Thyroid gland (tissue), 4 donors: Measurements from ENCODE around the gene SH2D3C. TPM values are rescaled to one million over a fixed set of nuclear protein-coding genes. Genes with fewer than 3 reads are reported as not detected.

Experiments
- DNase-seq, 2 donors: peaks; one replicate each; pipeline ENCODE4 v3.0.0-alpha.2; 2019
- H3K27ac ChIP-seq, 3 donors: fragments of 200-600 bp; sonication (generic); 1 replicate in 2 of 3; 2 replicates in 1 of 3; pipeline ENCODE4 v1.5.1; 2016 to 2019; ENCODE audit warnings: mild to moderate bottlenecking in 1 of 3, moderate library complexity in 1 of 3
- H3K27me3 ChIP-seq: fragments of 200-600 bp; sonication (generic); one replicate; pipeline ENCODE4 v1.5.1; 2019
- H3K36me3 ChIP-seq, 2 donors: fragments of 200-600 bp; sonication (generic); one replicate each; pipeline ENCODE4 v1.5.1; 2016 to 2019
- H3K4me1 ChIP-seq, 2 donors: fragments of 200-600 bp; sonication (generic); one replicate each; pipeline ENCODE4 v1.5.1; 2017 to 2019
- H3K4me3 ChIP-seq, 3 donors: fragments of 200-600 bp; sonication (generic); replicated peaks in 1 of 3; 1 replicate in 2 of 3; 2 replicates in 1 of 3; pipeline ENCODE4 v1.5.1; 2016; ENCODE audit warnings: mild to moderate bottlenecking in 1 of 3
- H3K9me3 ChIP-seq: fragments of 200-600 bp; sonication (generic); one replicate; pipeline ENCODE4 v1.5.1; 2017
- CTCF ChIP-seq, 6 experiments: fragments of 200-600 bp in 3 of 6; fragments of 450-650 bp in 3 of 6; sonication (generic) in 3 of 6; IDR thresholded peaks; one replicate each; pipeline ENCODE4 v1.5.1; 2016 to 2019; ENCODE audit warnings: antibody characterized with exemption in 6 of 6, mild to moderate bottlenecking in 2 of 6, inconsistent platforms in 1 of 6, moderate library complexity in 1 of 6
- POLR2A ChIP-seq, 2 donors: fragments of 450-650 bp; IDR thresholded peaks; one replicate each; pipeline ENCODE4 v1.6.1; 2017; ENCODE audit warnings: antibody characterized with exemption in 2 of 2, mild to moderate bottlenecking in 2 of 2, moderate library complexity in 1 of 2
- WGBS, 2 donors: methylation state at CpG; one replicate each; pipeline ENCODE4 v1.1.5; 2017; 5-methylcytosine and 5-hydroxymethylcytosine counted together
- intact Hi-C: fragments of 100-400 bp; cut with DNase I; formaldehyde crosslinking; loops from one replicate; pipeline ENCODE4 v1.15.1; 2023
- total RNA-seq, 4 donors: library from RNA; depleted of rRNA; stranded (reverse); fragments of >200 nt; gene quantifications; one replicate each; pipeline ENCODE4 v1.2.3, GENCODE V29; 2016

Gene SH2D3C
- total RNA-seq, 4 donors from 2014 or later: 10.0 to 24.9 (median 18.2) TPM

- Histone ChIP-seq H3K27ac (no peak overlapping the region), H3K9me3 (no peaks in the 10 kb centered on the region), H3K4me1 (peaks cover 7 to 11% of the 10 kb centered on the region in 2 donors), H3K27me3 (no peaks in the 10 kb centered on the region), H3K4me3 (no peak overlapping the region), H3K36me3 (peaks cover 41 to 46% of the 10 kb centered on the region in 2 donors)
- no peak for DNase-seq
- 94 to 96% methylated on average over 11 of the region's 11 CpGs for WGBS, 2 donors
- intact Hi-C loops: no loop called here
- no peak for TF ChIP-seq POLR2A (IDR thresholded peaks at IDR 0.05)
- no peak for TF ChIP-seq CTCF (IDR thresholded peaks at IDR 0.05)
Measured at GRCh38 chr9:127818574-127818973, 40.1 kb upstream of the SH2D3C start.

- no peaks in the 10 kb centered on the region for H3K9me3 ChIP-seq
- peaks cover 48 to 53% of the 10 kb centered on the region in 2 donors for H3K36me3 ChIP-seq
- no peak for TF ChIP-seq CTCF (IDR thresholded peaks at IDR 0.05)
- TF ChIP-seq POLR2A (IDR thresholded peaks at IDR 0.05): no peak
- no peak for DNase-seq
- no peak overlapping the region for H3K4me3 ChIP-seq
- 89 to 90% methylated on average over 13 to 14 of the region's 17 CpGs for WGBS, 2 donors
- peaks cover 7 to 10% of the 10 kb centered on the region in 2 donors for H3K4me1 ChIP-seq
- intact Hi-C loops: no loop called here
- no peaks in the 10 kb centered on the region for H3K27me3 ChIP-seq
- no peak overlapping the region for H3K27ac ChIP-seq
Measured at GRCh38 chr9:127817881-127818434, 39.5 kb upstream of the SH2D3C start.

GRCh38 chr9:127816728-127817127, 38.3 kb upstream of the SH2D3C start:
- Histone ChIP-seq H3K4me1 (peaks cover 0 to under 1% of the 10 kb centered on the region in 2 donors), H3K36me3 (peaks cover 57 to 60% of the 10 kb centered on the region in 2 donors), H3K4me3 (no peak overlapping the region), H3K9me3 (no peaks in the 10 kb centered on the region), H3K27me3 (no peaks in the 10 kb centered on the region), H3K27ac (no peak overlapping the region)
- TF ChIP-seq CTCF (IDR thresholded peaks at IDR 0.05): no peak
- TF ChIP-seq POLR2A (IDR thresholded peaks at IDR 0.05): no peak
- intact Hi-C loops: no loop called here
- 93 to 94% methylated on average over 3 to 6 of the region's 8 CpGs for WGBS, 2 donors
- no peak for DNase-seq

- H3K4me1 ChIP-seq: no peaks in the 10 kb centered on the region
- no peak overlapping the region for H3K27ac ChIP-seq
- WGBS, 2 donors: 81 to 90% methylated on average over 2 to 3 of the region's 3 CpGs
- DNase-seq: no peak
- TF ChIP-seq POLR2A (IDR thresholded peaks at IDR 0.05) (no peak), CTCF (IDR thresholded peaks at IDR 0.05) (no peak)
- H3K27me3 ChIP-seq: no peaks in the 10 kb centered on the region
- no peaks in the 10 kb centered on the region for H3K9me3 ChIP-seq
- no peak overlapping the region for H3K4me3 ChIP-seq
- intact Hi-C loops: no loop called here
- peaks cover 57 to 60% of the 10 kb centered on the region in 2 donors for H3K36me3 ChIP-seq
Measured at GRCh38 chr9:127816362-127816725, 37.9 kb upstream of the SH2D3C start.

GRCh38 chr9:127815512-127816361, 37.3 kb upstream of the SH2D3C start:
- no peak for DNase-seq
- Histone ChIP-seq H3K9me3 (no peaks in the 10 kb centered on the region), H3K27me3 (no peaks in the 10 kb centered on the region), H3K4me1 (no peaks in the 10 kb centered on the region), H3K4me3 (no peak overlapping the region), H3K27ac (no peak overlapping the region), H3K36me3 (peaks cover 57 to 60% of the 10 kb centered on the region in 2 donors)
- WGBS, 2 donors: 89 to 91% methylated on average over 18 of the region's 33 CpGs
- intact Hi-C loops: no loop called here
- no peak for TF ChIP-seq POLR2A (IDR thresholded peaks at IDR 0.05)
- TF ChIP-seq CTCF (IDR thresholded peaks at IDR 0.05): no peak
